A549 (cell line): Measurements from ENCODE around the gene ENTPD8.

Experiments
- CTCF ChIP-seq: fragments of >200 bp; sonication (Bioruptor Twin); formaldehyde crosslinking; IDR thresholded peaks from 3 replicates; pipeline ENCODE4 v1.5.1; 2016
- E2F6 ChIP-seq: IDR thresholded peaks from 2 replicates; pipeline ENCODE4 v1.6.1; 2012; ENCODE audit warnings: low read depth, borderline replicate concordance
- POLR2A ChIP-seq: IDR thresholded peaks from 2 replicates; pipeline ENCODE4 v1.6.1; 2012; ENCODE audit warnings: mild to moderate bottlenecking, low read length
- RFX5 ChIP-seq: fragments of 450-650 bp; IDR thresholded peaks from 2 replicates; pipeline ENCODE4 v1.7.1; 2014; ENCODE audit warnings: antibody characterized with exemption, mild to moderate bottlenecking, moderate library complexity
- RNF2 ChIP-seq: fragments of 200-600 bp; sonication (generic); IDR thresholded peaks from 2 replicates; pipeline ENCODE4 v1.6.1; 2016; ENCODE audit warnings: low read depth, mild to moderate bottlenecking, antibody characterized with exemption, moderate library complexity, borderline replicate concordance

- TF ChIP-seq CTCF (no peak), RFX5 (no peak), RNF2 (no peak), E2F6 (no peak), POLR2A (no peak)
These were observed 11.0 kb downstream of the ENTPD8 start for GRCh38 chr9:137429974-137430722.
